NCI-H748 treated with DMSO at 0.1 percent for 48 hours (cell line): ENCODE measurements around the gene BNIP3.
"Not testable (repeated sequence)": the region's sequence is repeated elsewhere in the genome, so short reads cannot be mapped to it uniquely, and the experiment has no call there.

Source experiments
- DNase-seq: peaks from one replicate; lab custom pipeline; 2025; lab: John Stamatoyannopoulos, UW

BNIP3 gene

GRCh38 chr10:132001238-132001972 lies 19.7 kb upstream of the BNIP3 start:
- no peak for DNase-seq

GRCh38 chr10:131998845-131999681 lies 17.3 kb upstream of the BNIP3 start:
- DNase-seq, result no peak

- no peak for DNase-seq
Measured at GRCh38 chr10:131998050-131998844, 16.5 kb upstream of the BNIP3 start.

- DNase-seq, result peak; percentile 21
Measured at GRCh38 chr10:131997366-131998049, 15.8 kb upstream of the BNIP3 start.

- no peak for DNase-seq
Measured at GRCh38 chr10:131996466-131997365, 15.0 kb upstream of the BNIP3 start.

GRCh38 chr10:131994435-131994834 lies 12.7 kb upstream of the BNIP3 start:
- DNase-seq, result no peak

GRCh38 chr10:131993275-131993674 lies 11.6 kb upstream of the BNIP3 start:
- DNase-seq, result no peak

GRCh38 chr10:131991726-131992125 lies 10.0 kb upstream of the BNIP3 start:
- DNase-seq, result no peak

GRCh38 chr10:131987786-131988185 lies 6.1 kb upstream of the BNIP3 start:
- not testable (repeated sequence) for DNase-seq

- DNase-seq, result not testable (repeated sequence)
Measured at GRCh38 chr10:131987301-131987700, 5.6 kb upstream of the BNIP3 start.

GRCh38 chr10:131986851-131987250 lies 5.1 kb upstream of the BNIP3 start:
- DNase-seq, result not testable (repeated sequence)

GRCh38 chr10:131983780-131984179 lies 2.1 kb upstream of the BNIP3 start:
- no peak for DNase-seq

- DNase-seq, result no peak
Measured at GRCh38 chr10:131982796-131983195, 1.1 kb upstream of the BNIP3 start.

- no peak for DNase-seq
Measured at GRCh38 chr10:131982185-131982756, 548 bp upstream of the BNIP3 start.

- DNase-seq, result no peak
Measured at GRCh38 chr10:131980761-131981428, 828 bp downstream of the BNIP3 start.

GRCh38 chr10:131980321-131980720 lies 1.4 kb downstream of the BNIP3 start:
- no peak for DNase-seq

GRCh38 chr10:131979821-131980270 lies 1.9 kb downstream of the BNIP3 start:
- DNase-seq, result no peak

GRCh38 chr10:131979336-131979735 lies 2.4 kb downstream of the BNIP3 start:
- no peak for DNase-seq

- no peak for DNase-seq
Measured at GRCh38 chr10:131978851-131979250, 2.9 kb downstream of the BNIP3 start.

GRCh38 chr10:131978366-131978765 lies 3.4 kb downstream of the BNIP3 start:
- DNase-seq, result no peak
